Measurements from ENCODE around the gene FES. TPM values are rescaled to one million over a fixed set of nuclear protein-coding genes. Genes with fewer than 3 reads are reported as not detected.

Gene FES
- polyA plus RNA-seq, 1 experiment, result 5.5 TPM

DNA sequence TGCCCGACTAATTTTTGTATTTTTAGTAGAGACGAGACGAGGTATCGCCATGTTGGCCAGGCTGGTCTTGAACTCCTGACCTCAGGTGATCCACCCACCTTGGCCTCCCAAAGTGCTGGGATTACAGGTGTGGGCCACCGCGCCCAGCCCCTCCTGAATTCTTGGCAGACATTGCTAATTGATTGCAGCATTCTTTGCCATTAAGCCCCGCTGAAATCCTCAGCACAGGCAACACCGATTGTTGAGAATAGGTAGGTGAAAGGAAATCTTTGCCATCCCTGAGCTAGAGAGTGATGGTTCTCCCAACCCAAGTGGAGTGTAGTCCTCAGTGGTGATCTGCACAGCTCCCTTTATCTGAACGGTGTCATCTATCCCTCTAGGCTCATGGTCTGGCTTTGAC is 20.4 kb downstream of the FES start:
- TF ChIP-seq, protein P1, sequence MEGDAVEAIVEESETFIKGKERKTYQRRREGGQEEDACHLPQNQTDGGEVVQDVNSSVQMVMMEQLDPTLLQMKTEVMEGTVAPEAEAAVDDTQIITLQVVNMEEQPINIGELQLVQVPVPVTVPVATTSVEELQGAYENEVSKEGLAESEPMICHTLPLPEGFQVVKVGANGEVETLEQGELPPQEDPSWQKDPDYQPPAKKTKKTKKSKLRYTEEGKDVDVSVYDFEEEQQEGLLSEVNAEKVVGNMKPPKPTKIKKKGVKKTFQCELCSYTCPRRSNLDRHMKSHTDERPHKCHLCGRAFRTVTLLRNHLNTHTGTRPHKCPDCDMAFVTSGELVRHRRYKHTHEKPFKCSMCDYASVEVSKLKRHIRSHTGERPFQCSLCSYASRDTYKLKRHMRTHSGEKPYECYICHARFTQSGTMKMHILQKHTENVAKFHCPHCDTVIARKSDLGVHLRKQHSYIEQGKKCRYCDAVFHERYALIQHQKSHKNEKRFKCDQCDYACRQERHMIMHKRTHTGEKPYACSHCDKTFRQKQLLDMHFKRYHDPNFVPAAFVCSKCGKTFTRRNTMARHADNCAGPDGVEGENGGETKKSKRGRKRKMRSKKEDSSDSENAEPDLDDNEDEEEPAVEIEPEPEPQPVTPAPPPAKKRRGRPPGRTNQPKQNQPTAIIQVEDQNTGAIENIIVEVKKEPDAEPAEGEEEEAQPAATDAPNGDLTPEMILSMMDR (IDR thresholded peaks at IDR 0.05; ENCODE audit: low read depth, low read length), result no peak
- no peaks in the 10 kb centered on the region for H3K27me3 ChIP-seq (ENCODE audit: control insufficient read depth, insufficient read depth, low read length)
- ChIA-PET POLR2A (no interaction called here), CTCF (interaction anchor here (0.8 to 9.3 kb wide), 3 partner anchors 19 to 367 kb away, joined by 4 to 98 read pairs (median 4); partner anchors contain the start of genes HDDC3 and UNC45A)
- H3K27ac ChIP-seq (ENCODE audit: low read depth, low read length), result no peak overlapping the region
- H3K4me3 ChIP-seq (ENCODE audit: low read depth, low read length), result no peak overlapping the region
- H3K9me3 ChIP-seq (ENCODE audit: control insufficient read depth, insufficient read depth, low read length), result no peaks in the 10 kb centered on the region; the same call in 1 of the 2 replicates
- DNase-seq (ENCODE audit: low read depth, low spot score), result no peak

DNA sequence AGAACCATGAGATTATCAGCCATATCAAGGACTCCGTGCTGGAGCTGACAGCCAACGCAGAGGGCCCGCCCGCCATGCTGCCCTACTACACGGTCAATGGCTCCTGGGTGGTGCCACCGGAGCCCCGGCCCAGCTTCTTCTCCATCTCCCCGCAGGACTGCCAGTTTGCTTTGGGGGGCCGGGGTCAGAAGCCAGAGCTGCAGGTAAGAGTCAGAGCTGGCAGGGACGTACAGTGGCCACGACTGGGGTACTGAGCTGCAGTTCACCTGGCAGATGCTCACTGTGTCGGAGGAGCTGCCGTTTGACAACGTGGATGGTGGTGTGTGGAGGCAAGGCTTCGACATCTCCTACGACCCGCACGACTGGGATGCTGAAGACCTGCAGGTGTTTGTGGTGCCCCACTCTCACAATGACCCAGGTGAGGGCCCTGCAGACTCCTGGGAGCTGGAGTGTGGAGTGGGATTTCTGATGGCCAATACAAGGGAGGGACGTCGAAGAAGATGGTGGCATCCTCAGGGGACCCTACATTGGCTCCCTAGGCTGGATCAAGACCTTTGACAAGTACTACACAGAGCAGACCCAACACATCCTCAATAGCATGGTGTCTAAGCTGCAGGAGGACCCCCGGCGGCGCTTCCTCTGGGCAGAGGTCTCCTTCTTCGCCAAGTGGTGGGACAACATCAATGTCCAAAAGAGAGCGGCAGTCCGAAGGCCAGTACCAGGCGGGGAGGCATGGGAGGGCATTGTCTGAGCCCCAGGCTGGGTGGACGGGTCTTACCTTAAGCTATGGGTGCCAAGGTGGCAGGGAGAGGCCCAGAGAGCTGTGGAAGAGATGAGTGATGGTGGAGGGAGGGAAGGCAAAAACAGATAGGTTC is 21.2 kb downstream of the FES start:
- H3K27me3 ChIP-seq (ENCODE audit: control insufficient read depth, insufficient read depth, low read length), result no peaks in the 10 kb centered on the region
- no peak for DNase-seq (ENCODE audit: low read depth, low spot score)
- H3K4me3 ChIP-seq (ENCODE audit: low read depth, low read length), result no peak overlapping the region
- H3K9me3 ChIP-seq (ENCODE audit: control insufficient read depth, insufficient read depth, low read length), result no peaks in the 10 kb centered on the region; the same call in 1 of the 2 replicates
- no peak overlapping the region for H3K27ac ChIP-seq (ENCODE audit: low read depth, low read length)
- POLR2A ChIA-PET, result no interaction called here
- CTCF ChIA-PET, result interaction anchor here (9.3 kb wide), 1 partner anchor 27 kb away, joined by 98 read pairs; the partner anchor contains the start of genes HDDC3 and UNC45A
- TF ChIP-seq, protein P1 (IDR thresholded peaks at IDR 0.05; ENCODE audit: low read depth, low read length), result no peak

DNA sequence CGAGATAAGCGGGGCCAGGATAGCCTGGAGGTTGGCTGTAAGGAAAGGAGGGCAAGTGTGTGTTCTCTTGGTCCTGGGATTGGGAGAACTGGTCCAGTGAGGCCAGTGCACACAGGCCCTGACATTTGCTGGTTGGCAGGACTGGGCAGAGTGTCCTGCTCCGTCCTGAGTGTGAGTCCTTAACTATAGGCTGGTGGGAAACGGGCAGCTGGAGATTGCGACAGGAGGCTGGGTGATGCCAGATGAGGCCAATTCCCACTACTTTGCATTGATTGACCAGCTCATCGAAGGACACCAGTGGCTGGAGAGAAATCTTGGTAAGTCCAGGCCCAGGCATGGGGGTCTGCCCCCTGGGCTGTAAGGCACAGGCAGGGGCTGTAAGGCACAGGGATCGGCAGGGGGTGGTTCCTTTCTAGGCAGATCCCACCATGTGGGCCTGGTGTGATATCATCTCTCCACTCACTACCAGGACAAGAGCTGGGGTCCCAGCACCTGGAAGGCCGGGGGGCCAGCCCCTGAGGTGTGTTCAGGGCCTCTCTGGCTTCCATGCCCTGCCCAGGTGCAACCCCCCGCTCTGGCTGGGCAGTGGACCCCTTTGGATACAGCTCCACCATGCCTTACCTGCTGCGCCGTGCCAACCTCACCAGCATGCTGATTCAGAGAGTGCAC is 22.0 kb downstream of the FES start:
- POLR2A ChIA-PET, result no interaction called here
- H3K27me3 ChIP-seq (ENCODE audit: control insufficient read depth, insufficient read depth, low read length), result no peaks in the 10 kb centered on the region
- no peak overlapping the region for H3K4me3 ChIP-seq (ENCODE audit: low read depth, low read length)
- CTCF ChIA-PET, result interaction anchor here (9.3 kb wide), 1 partner anchor 26 kb away, joined by 98 read pairs; the partner anchor contains the start of genes HDDC3 and UNC45A
- no peaks in the 10 kb centered on the region; the same call in 1 of the 2 replicates for H3K9me3 ChIP-seq (ENCODE audit: control insufficient read depth, insufficient read depth, low read length)
- TF ChIP-seq, protein P1 (IDR thresholded peaks at IDR 0.05; ENCODE audit: low read depth, low read length), result no peak
- no peak overlapping the region for H3K27ac ChIP-seq (ENCODE audit: low read depth, low read length)
- no peak for DNase-seq (ENCODE audit: low read depth, low spot score)

DNA sequence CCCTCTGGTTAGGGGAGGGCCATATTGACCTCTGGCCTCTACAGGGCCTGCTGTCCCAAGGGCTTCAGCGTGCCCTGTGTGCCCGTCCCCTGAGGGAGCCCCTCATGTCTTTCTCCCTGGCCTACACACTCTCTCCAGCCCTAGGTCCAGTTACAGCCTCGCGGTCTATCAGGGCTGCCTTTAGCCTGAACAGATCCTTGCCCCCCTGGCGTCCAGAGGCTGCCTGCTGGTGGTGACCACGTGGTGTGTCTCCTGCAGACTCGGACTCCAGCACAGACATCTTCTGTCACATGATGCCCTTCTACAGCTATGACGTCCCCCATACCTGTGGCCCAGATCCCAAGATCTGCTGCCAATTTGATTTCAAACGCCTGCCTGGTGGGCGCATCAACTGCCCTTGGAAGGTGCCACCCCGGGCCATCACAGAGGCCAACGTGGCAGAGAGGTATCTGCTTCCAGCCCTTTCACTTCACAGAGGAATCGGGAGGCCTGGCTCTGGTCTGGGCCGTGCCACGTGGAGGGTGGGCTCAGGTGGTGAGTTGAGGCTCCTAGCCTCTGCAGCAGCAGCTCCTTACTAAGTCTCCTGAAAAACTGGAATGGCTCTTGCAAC is 22.9 kb downstream of the FES start:
- Histone ChIP-seq H3K4me3 (ENCODE audit: low read depth, low read length) (no peak overlapping the region), H3K27me3 (ENCODE audit: control insufficient read depth, insufficient read depth, low read length) (no peaks in the 10 kb centered on the region), H3K27ac (ENCODE audit: low read depth, low read length) (no peak overlapping the region), H3K9me3 (ENCODE audit: control insufficient read depth, insufficient read depth, low read length) (no peaks in the 10 kb centered on the region; the same call in 1 of the 2 replicates)
- no peak for DNase-seq (ENCODE audit: low read depth, low spot score)
- POLR2A ChIA-PET, result no interaction called here
- CTCF ChIA-PET, result interaction anchor here (9.3 kb wide), 1 partner anchor 25 kb away, joined by 98 read pairs; the partner anchor contains the start of genes HDDC3 and UNC45A
- TF ChIP-seq, protein P1 (IDR thresholded peaks at IDR 0.05; ENCODE audit: low read depth, low read length), result no peak

Measured in AG04450 (cell line).